CD4-positive, alpha-beta T cell (primary cell): Measurements from ENCODE around the gene PISD. TPM values are rescaled to one million over a fixed set of nuclear protein-coding genes. Genes with fewer than 3 reads are reported as not detected.
A peak's percentile ranks its signal among the peaks of the same experiment; 100 is the strongest.

Experiments
- ATAC-seq: fragments of 200-7000 bp; cut with Tn5 transposase; one replicate; pipeline ENCODE4 v1.10.0; 2022; ENCODE audit warnings: mild to moderate bottlenecking; ENCODE audit not compliant: poor library complexity
- CTCF ChIA-PET: fragments of 350-600 bp; sonication (Branson Sonifier 250); formaldehyde crosslinking; loops from one replicate; lab custom pipeline; 2021; ENCODE audit warnings: antibody characterized with exemption, inconsistent platforms; lab: Charles Lee
- POLR2A ChIA-PET: fragments of 350-600 bp; sonication (Branson Sonifier 250); formaldehyde crosslinking; loops from one replicate; lab custom pipeline; 2021; ENCODE audit warnings: antibody characterized with exemption, inconsistent platforms; lab: Charles Lee
- DNase-seq, 14 experiments: peaks; one replicate each; pipeline ENCODE4 v3.0.0-alpha.2; 2013 to 2020; ENCODE audit warnings: mixed read lengths in 2 of 14
- H3K27ac ChIP-seq, 2 donors: one replicate each; pipeline versions ENCODE4 v1.5.1 to v1.7.0; 2013; ENCODE audit warnings: low read length in 2 of 2, low read depth in 1 of 2, mild to moderate bottlenecking in 1 of 2
- H3K27me3 ChIP-seq, 2 experiments: 1 replicate in 1 of 2; 2 replicates in 1 of 2; pipeline versions ENCODE4 v1.6.1 to v1.7.0; 2013; ENCODE audit warnings: low read length in 2 of 2, control low read depth in 1 of 2, mild to moderate bottlenecking in 1 of 2, moderate library complexity in 1 of 2; ENCODE audit not compliant: insufficient read depth in 2 of 2, control insufficient read depth in 1 of 2
- H3K36me3 ChIP-seq: one replicate; pipeline ENCODE4 v1.6.1; 2013; ENCODE audit warnings: low read length, control low read depth; ENCODE audit not compliant: insufficient read depth
- H3K4me1 ChIP-seq: one replicate; pipeline ENCODE4 v1.6.1; 2013; ENCODE audit warnings: low read length, control low read depth; ENCODE audit not compliant: insufficient read depth
- H3K4me3 ChIP-seq: one replicate; pipeline ENCODE4 v1.5.1; 2013; ENCODE audit warnings: mild to moderate bottlenecking, low read length, moderate library complexity
- H3K9me3 ChIP-seq, 2 experiments: 1 replicate in 1 of 2; 2 replicates in 1 of 2; pipeline versions ENCODE4 v1.6.1 to v1.7.0; 2013; ENCODE audit warnings: low read length in 2 of 2, mild to moderate bottlenecking in 2 of 2, control low read depth in 1 of 2, moderate library complexity in 1 of 2; ENCODE audit not compliant: control insufficient read depth in 1 of 2, insufficient read depth in 1 of 2
- H3K27ac Mint-ChIP-seq: one replicate; pipeline ENCODE4 v1.8.0; 2020; ENCODE audit warnings: mixed read lengths
- H3K27me3 Mint-ChIP-seq: one replicate; pipeline ENCODE4 v1.8.0; 2021; ENCODE audit warnings: mixed read lengths
- H3K36me3 Mint-ChIP-seq: one replicate; pipeline ENCODE4 v1.8.0; 2021; ENCODE audit warnings: low read depth, mixed read lengths
- H3K4me1 Mint-ChIP-seq: one replicate; pipeline ENCODE4 v1.8.0; 2021; ENCODE audit warnings: low read depth, mixed read lengths
- H3K4me3 Mint-ChIP-seq: one replicate; pipeline ENCODE4 v1.8.0; 2020; ENCODE audit warnings: mild to moderate bottlenecking, mixed read lengths
- H3K9me3 Mint-ChIP-seq: one replicate; pipeline ENCODE4 v1.8.0; 2020; ENCODE audit warnings: mixed read lengths
- intact Hi-C, 2 experiments: fragments of 100-400 bp; cut with DNase I in 1 of 2; cut with micrococcal nuclease in 1 of 2; formaldehyde crosslinking; loops; one replicate each; pipeline versions ENCODE4 v1.15.1 to v1.9.0; 2023 to 2025; cut with DNase I, micrococcal nuclease
- total RNA-seq, 174 experiments: library from RNA in 2 of 174; stranded (reverse) in 2 of 174; gene quantifications; one replicate each; pipeline ENCODE4 v1.2.3 and lab custom pipeline; 2021 to 2026
- TF ChIP-seq, protein P1 (sequence below): fragments of 200-600 bp; IDR thresholded peaks from one replicate; pipeline ENCODE4 v1.8.0; 2022; ENCODE audit warnings: antibody characterized with exemption, mild to moderate bottlenecking

The PISD gene
- total RNA-seq, 2 experiments from 2014 or later = 23.4 to 25.3 TPM

DNA sequence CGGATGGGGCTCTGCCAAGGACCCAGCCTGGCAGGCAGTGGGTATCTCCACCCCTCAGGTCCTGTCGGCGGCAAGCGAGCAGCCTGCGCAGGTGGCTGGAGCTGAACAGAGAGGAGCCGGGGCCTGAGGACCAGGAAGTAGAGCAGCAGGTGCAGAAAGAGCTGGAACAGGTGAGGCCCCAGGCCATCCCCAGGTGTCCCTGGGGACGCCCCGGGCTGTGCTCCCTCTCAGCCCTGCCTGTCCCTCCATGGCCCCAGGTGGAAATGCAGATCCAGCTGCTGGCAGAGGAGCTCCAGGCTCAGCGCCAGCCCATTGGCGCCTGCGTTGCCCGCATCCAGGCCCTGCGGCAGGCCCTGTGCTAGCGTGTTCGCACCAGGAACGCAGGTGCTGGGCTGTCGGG lies 44.0 kb downstream of the PISD start:
- DNase-seq = no peak
- peaks cover 69% of the 10 kb centered on the region for H3K36me3 ChIP-seq
- CTCF ChIA-PET = no interaction called here
- Mint-ChIP-seq H3K4me1 (peaks cover 7% of the 10 kb centered on the region), H3K4me3 (no peak overlapping the region), H3K27ac (no peak overlapping the region), H3K36me3 (peaks cover 69% of the 10 kb centered on the region), H3K9me3 (no peaks in the 10 kb centered on the region), H3K27me3 (no peaks in the 10 kb centered on the region)
- no peak overlapping the region for H3K4me3 ChIP-seq
- H3K4me1 ChIP-seq = peaks cover 19% of the 10 kb centered on the region
- TF ChIP-seq, protein P1, sequence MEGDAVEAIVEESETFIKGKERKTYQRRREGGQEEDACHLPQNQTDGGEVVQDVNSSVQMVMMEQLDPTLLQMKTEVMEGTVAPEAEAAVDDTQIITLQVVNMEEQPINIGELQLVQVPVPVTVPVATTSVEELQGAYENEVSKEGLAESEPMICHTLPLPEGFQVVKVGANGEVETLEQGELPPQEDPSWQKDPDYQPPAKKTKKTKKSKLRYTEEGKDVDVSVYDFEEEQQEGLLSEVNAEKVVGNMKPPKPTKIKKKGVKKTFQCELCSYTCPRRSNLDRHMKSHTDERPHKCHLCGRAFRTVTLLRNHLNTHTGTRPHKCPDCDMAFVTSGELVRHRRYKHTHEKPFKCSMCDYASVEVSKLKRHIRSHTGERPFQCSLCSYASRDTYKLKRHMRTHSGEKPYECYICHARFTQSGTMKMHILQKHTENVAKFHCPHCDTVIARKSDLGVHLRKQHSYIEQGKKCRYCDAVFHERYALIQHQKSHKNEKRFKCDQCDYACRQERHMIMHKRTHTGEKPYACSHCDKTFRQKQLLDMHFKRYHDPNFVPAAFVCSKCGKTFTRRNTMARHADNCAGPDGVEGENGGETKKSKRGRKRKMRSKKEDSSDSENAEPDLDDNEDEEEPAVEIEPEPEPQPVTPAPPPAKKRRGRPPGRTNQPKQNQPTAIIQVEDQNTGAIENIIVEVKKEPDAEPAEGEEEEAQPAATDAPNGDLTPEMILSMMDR = no peak
- H3K9me3 ChIP-seq = no peaks in the 10 kb centered on the region
- intact Hi-C loops = no loop called here
- no peaks in the 10 kb centered on the region for H3K27me3 ChIP-seq
- POLR2A ChIA-PET = interaction anchor here (2.0 kb wide), 1 partner anchor 13 kb away, joined by 7 read pairs; no protein-coding TSS in a partner anchor
- ATAC-seq = no peak
- no peak overlapping the region for H3K27ac ChIP-seq

DNA sequence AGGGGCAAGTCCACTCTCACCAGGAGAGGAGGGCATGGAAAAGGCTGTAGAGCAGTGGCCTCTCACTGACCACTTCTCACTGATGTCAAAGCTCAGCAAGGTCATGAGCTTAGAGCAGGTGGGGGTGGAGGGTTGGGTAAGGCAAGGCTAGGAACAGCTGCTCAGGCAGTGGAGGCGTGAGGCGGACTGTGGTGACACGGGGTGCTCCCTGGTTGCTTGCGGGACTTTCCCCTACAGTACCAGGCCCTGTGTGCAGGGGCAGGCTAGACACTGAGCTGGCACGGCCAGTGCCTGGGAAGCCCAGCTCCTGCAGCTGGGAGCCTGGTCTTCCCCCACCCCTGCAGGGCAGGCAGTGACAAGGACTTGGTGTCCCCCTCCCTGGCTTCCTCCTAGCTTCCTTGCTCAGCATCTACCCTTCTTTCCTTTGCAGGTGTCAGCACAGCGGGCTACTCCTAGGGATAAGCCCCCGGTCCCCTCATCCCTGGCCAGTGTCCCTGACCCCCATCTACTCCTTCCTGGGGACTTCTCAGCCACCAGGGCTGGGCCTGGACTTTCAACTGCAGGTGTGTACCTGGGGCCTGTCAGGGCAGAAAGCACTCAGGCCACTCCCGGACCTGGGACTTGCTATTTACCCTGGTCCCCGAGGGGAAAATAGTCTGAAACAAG lies 45.6 kb downstream of the PISD start:
- ATAC-seq = no peak
- intact Hi-C loops = loop anchor here in 1 of 2 experiments (2.0 kb wide), 1 partner anchor 16 kb away; no protein-coding TSS in a partner anchor
- no peaks in the 10 kb centered on the region for H3K9me3 Mint-ChIP-seq
- CTCF ChIA-PET = no interaction called here
- H3K9me3 ChIP-seq = no peaks in the 10 kb centered on the region
- H3K4me3 Mint-ChIP-seq = no peak overlapping the region
- H3K27ac Mint-ChIP-seq = peak overlapping the region; percentile 56
- H3K27me3 ChIP-seq = no peaks in the 10 kb centered on the region
- POLR2A ChIA-PET = interaction anchor here (2.0 kb wide), 1 partner anchor 14 kb away, joined by 7 read pairs; no protein-coding TSS in a partner anchor
- peaks cover 7% of the 10 kb centered on the region for H3K4me1 Mint-ChIP-seq
- H3K4me1 ChIP-seq = peaks cover 19% of the 10 kb centered on the region
- H3K4me3 ChIP-seq = no peak overlapping the region
- peaks cover 67% of the 10 kb centered on the region for H3K36me3 ChIP-seq
- no peaks in the 10 kb centered on the region for H3K27me3 Mint-ChIP-seq
- TF ChIP-seq, protein P1 = no peak
- peak in 2 of 14 experiments; percentile 41 to 56 for DNase-seq
- peaks cover 78% of the 10 kb centered on the region for H3K36me3 Mint-ChIP-seq
- peak overlapping the region in 1 of 2 donors; percentile 53 for H3K27ac ChIP-seq

DNA sequence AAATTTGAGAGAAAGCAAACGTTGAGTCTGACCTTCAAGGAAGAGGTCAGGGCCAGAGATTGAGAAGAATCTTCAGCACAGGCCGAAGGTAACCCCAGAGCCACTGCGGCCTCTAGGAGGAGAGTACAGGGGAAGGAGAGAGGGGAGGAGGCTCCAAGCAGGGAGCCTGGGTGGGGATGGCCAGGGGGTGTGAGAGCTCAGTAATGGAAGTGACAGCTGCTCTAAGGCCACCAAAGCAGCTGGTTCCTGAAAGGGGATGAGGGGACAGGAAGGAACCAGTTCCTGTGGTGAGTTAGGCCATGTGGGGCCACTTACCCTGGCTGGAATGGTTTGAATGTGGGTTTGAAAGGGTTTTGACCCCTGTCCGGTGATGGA lies 46.1 kb downstream of the PISD start:
- Histone ChIP-seq H3K4me3 (no peak overlapping the region), H3K36me3 (peaks cover 68% of the 10 kb centered on the region), H3K4me1 (peaks cover 19% of the 10 kb centered on the region), H3K27me3 (no peaks in the 10 kb centered on the region), H3K27ac (peak overlapping the region in 1 of 2 donors; percentile 53), H3K9me3 (no peaks in the 10 kb centered on the region)
- H3K4me3 Mint-ChIP-seq = no peak overlapping the region
- H3K36me3 Mint-ChIP-seq = peaks cover 81% of the 10 kb centered on the region
- ATAC-seq = no peak
- POLR2A ChIA-PET = no interaction called here
- H3K4me1 Mint-ChIP-seq = peaks cover 7% of the 10 kb centered on the region
- TF ChIP-seq, protein P1 = no peak
- DNase-seq = peak in 1 of 14 experiments; percentile 9
- H3K27ac Mint-ChIP-seq = peak overlapping the region; percentile 56
- no peaks in the 10 kb centered on the region for H3K27me3 Mint-ChIP-seq
- H3K9me3 Mint-ChIP-seq = no peaks in the 10 kb centered on the region
- intact Hi-C loops = loop anchor here in 1 of 2 experiments (2.0 kb wide), 1 partner anchor 17 kb away; no protein-coding TSS in a partner anchor
- CTCF ChIA-PET = no interaction called here
